VCaP (cell line): Measurements from ENCODE around the gene SLA2.

Source experiments
- H3K27ac ChIP-seq: fragments of 450-650 bp; 2 replicates; pipeline ENCODE4 v1.5.1; 2017
- CTCF ChIP-seq: fragments of 450-650 bp; conservative IDR thresholded peaks from 2 replicates; pipeline ENCODE4 v1.5.1; 2017; ENCODE audit warnings: mild to moderate bottlenecking, moderate library complexity

SLA2 gene

GRCh38 chr20:36632487-36633284, 13.3 kb downstream of the SLA2 start:
- TF ChIP-seq CTCF = no peak
- no peak overlapping the region for H3K27ac ChIP-seq

GRCh38 chr20:36632147-36632486, 13.9 kb downstream of the SLA2 start:
- no peak for TF ChIP-seq CTCF

GRCh38 chr20:36631646-36632045, 14.3 kb downstream of the SLA2 start:
- TF ChIP-seq CTCF = no peak
- no peak overlapping the region for H3K27ac ChIP-seq

More at GRCh38 chr20:36632147-36632486, 13.9 kb downstream of the SLA2 start:
- no peak overlapping the region for H3K27ac ChIP-seq

- H3K27ac ChIP-seq = no peak overlapping the region
- no peak for TF ChIP-seq CTCF
Measured at GRCh38 chr20:36629719-36630681, 16.0 kb downstream of the SLA2 start.

GRCh38 chr20:36628076-36628475, 17.9 kb downstream of the SLA2 start:
- no peak overlapping the region for H3K27ac ChIP-seq
- TF ChIP-seq CTCF = no peak

GRCh38 chr20:36624944-36625324, 21.1 kb downstream of the SLA2 start:
- no peak for TF ChIP-seq CTCF
- peak overlapping the region; percentile 82 for H3K27ac ChIP-seq
